ENCODE data around the gene UBALD2.
"Not testable (repeated sequence)": the region's sequence is repeated elsewhere in the genome, so short reads cannot be mapped to it uniquely, and the experiment has no call there.

UBALD2 gene

DNA sequence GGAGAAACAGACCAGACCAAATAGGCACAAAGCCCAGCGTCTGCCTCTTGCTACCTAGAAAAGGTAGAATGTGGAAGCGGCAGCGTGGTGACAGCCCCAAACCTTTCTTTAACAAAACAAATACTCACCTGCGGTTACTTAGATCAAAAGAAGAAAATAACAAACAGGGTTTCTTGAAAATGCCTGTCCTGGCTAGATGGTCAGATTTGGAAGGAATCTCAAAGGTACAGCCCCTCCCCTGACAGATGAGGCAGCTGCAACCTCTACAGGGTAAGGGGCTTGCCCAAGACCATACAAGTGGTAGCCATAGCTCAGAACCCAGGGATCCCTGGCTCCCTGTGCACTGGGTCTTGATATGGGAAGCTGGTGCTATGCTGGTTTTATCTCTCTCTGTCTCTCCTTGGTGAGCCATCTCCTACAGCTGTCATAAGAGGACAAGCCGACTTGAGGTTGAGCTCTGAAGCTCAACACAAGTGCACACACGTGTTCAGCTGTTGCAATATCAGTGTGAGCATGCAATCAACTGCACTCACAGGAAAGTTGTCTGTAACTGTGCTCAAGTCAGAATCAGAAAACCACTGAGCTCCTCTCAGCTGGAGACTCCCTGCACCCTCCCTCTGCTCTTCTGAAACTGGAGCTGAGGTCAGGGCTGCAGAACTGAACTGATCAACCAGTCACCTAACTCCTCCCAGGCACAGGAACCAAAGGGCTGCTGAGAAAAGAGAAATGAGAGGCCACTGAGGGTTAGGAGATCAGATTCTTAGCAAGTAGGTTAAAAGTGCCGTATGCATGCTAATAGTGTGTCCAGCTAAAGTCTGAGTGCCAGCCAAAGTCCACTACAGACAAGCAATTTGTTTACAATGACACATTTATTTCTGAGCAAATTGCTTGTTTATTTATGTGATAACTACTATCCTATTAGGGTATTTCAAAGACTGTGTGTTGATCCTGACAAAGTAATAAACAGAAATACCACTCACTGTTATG, 18.8 kb upstream of the UBALD2 start:
- no peak for DNase-seq (ENCODE audit: low read depth)

DNA sequence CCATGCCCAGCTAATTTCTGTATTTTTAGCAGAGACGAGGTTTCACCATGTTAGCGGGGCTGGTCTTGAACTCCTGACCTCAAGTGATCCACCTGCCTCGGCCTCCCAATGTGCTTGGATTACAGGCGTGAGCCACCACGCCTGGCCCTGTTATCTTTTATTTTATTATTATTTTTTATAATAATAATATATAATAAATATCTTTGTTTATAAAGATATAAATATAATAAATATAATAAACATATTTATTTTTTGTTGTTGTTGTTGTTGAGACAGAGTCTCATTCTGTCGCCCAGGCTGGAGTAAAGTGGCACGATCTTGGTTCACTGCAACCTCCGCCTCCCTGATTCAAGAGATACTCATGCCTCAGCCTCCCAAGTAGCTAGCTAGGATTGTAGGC, 17.8 kb upstream of the UBALD2 start:
- DNase-seq (ENCODE audit: low read depth): no peak

DNA sequence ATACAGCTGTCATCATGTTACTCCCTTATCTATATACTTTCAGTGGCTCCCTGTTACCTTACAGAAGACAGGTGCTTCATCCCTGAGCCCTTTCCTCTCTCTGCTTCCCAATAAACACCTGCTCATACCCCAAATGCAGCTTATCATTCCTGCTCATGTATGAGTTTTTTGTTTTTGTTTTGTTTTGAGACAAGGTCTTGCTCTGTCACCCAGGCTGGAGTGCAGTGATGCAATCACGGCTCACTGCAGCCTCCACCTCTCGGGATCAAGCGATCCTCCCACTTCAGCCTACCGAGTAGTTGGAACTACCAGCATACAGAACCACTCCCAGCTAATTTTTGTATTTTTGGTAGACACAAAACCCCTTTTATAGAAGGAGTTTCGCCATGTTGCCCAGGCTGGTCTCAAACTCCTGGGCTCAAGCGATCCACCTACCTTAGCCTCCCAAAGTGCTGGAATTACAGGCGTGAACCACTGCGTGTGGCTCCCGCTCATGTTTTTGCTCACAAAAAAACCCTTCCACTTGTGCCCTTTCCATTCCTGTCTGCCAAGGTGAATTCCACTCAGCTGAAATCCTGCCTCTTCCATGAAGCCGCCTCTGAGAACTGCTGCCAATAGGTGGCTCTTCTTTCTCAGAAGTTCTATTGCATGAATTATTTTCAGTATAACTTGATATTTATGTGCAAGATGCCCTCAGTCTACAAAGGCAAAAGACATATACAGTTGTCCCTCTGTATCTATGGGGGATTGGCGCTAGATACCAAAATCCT, 16.9 kb upstream of the UBALD2 start:
- DNase-seq (ENCODE audit: low read depth): no peak

GRCh38 chr17:76250141-76250540, 15.0 kb upstream of the UBALD2 start:
- DNase-seq (ENCODE audit: low read depth): no peak

DNA sequence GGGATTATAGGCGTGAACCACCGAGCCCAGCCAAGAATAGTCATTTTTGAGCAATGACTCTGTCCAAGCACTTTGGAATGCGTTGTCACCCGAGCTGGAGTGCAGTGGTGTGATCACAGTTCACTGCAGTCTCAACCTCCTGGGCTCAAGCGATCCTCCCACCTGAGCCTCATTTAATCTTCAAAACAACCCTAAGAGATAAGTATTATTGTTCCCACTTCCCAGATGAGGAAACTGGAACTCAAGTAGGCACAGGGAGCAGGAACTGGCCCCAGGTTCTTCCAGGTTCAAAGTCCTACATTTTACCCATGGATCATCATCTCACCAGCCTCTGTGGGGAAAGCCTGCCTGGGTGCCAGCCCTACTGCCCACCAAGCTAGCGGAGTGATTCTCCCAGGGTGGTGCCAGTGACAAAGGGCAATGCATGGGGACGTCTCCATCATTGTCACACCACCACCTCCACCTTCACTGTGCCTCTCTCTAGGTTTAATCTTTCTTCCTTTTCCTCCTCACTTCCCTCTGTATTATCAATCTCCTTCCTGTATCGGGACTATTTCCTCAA, 13.6 kb upstream of the UBALD2 start:
- DNase-seq (ENCODE audit: low read depth): no peak

- no peak for DNase-seq (ENCODE audit: low read depth)
Measured at GRCh38 chr17:76252040-76252954, 12.9 kb upstream of the UBALD2 start.

- DNase-seq (ENCODE audit: low read depth): not testable (repeated sequence)
Measured at GRCh38 chr17:76252967-76253766, 12.0 kb upstream of the UBALD2 start.

- DNase-seq (ENCODE audit: low read depth): no peak
Measured at GRCh38 chr17:76253841-76254240, 11.3 kb upstream of the UBALD2 start.

- no peak for DNase-seq (ENCODE audit: low read depth)
Measured at GRCh38 chr17:76254275-76254674, 10.9 kb upstream of the UBALD2 start.

DNA sequence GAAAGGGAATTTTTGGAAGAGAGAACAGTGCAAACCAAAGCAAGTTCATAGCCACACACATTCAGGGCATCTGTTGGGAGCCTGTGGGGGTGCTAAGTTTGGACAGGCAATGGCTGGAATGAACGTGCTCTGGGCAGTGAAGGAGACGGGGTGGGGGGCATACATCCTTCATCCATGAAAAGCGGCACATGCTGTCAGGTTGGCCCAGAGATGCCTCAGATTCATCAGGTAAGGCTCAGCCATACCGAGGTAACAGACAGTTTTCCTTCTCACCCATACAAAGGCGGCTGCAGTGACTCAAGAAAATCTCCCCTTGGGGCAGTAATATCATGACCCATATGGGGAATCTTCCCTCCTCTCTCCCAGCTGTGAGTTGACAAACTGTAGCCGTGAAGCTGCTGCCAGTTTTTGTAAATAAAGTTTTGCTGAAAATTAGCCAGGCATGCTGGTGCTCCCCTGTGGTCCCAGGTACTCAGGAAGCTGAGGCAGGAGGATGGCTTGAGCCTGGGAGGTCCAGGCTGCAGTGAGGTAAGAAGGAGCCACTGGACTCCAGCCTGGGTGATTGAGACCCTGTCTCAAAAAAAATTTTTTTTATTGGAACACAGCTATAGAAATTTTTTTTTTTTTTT, 9.2 kb upstream of the UBALD2 start:
- DNase-seq (ENCODE audit: low read depth): no peak

GRCh38 chr17:76256430-76257050, 8.6 kb upstream of the UBALD2 start:
- DNase-seq (ENCODE audit: low read depth): not testable (repeated sequence)

- no peak for DNase-seq (ENCODE audit: low read depth)
Measured at GRCh38 chr17:76260220-76260619, 4.9 kb upstream of the UBALD2 start.

- no peak for DNase-seq (ENCODE audit: low read depth)
Measured at GRCh38 chr17:76260669-76261068, 4.5 kb upstream of the UBALD2 start.

- DNase-seq (ENCODE audit: low read depth): no peak
Measured at GRCh38 chr17:76261421-76262215, 3.5 kb upstream of the UBALD2 start.

- DNase-seq (ENCODE audit: low read depth): no peak
Measured at GRCh38 chr17:76262732-76263344, 2.3 kb upstream of the UBALD2 start.

DNA sequence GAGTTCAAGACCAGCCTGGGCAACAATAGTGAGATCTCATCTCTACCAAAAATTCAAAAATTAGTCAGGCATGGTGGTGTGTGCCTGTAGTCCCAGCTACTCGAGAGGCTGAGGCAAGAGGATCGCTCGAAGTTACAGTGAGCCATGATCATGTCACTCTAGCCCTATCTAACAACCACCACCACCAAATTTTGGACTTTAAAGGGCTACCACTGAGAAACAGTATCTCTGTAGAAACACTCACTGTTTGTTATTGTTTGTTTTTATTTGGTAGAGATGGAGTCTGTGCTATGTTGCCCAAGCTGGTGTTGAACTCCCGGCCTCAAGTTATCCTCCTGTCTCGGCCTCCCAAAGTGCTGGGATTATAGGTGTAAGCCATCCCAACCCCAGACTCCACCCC, 1.3 kb upstream of the UBALD2 start:
- no peak for DNase-seq (ENCODE audit: low read depth)

- no peak for DNase-seq (ENCODE audit: low read depth)
Measured at GRCh38 chr17:76264425-76264754, 758 bp upstream of the UBALD2 start.

- DNase-seq (ENCODE audit: low read depth): no peak
Measured at GRCh38 chr17:76265624-76266243, 586 bp downstream of the UBALD2 start.
